SIG-M5 (cell line): ENCODE results near the gene MMP25.

Experiments used
- DNase-seq: peaks from one replicate; lab custom pipeline; 2025; lab: John Stamatoyannopoulos, UW

The MMP25 gene

GRCh38 chr16:3094289-3095027 is 48.1 kb downstream of the MMP25 start:
- no peak for DNase-seq

- no peak for DNase-seq
Observed at GRCh38 chr16:3095869-3096268, 49.5 kb downstream of the MMP25 start.

GRCh38 chr16:3096362-3096761 is 50.0 kb downstream of the MMP25 start:
- no peak for DNase-seq

DNA sequence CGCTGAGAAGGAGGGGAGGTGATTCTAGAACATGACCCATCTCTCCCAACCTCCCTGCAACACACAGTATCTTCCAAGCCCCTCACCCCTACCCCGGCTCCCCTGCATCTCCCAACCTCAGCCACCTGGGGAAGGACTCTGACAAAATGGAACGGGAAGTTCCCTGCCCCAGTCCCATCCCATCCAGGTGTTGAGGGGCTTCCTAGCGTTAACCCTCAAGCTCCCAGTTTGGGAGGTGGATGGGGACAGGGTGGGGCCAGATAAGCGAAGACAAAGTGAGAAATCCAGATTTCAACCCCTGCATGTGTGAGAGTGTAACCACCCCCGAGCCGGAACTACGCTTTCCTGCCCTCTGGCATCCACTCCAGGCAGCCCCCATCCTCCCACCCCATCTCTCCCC is 50.9 kb downstream of the MMP25 start:
- no peak for DNase-seq

- DNase-seq, result no peak
Observed at GRCh38 chr16:3098459-3099394, 52.4 kb downstream of the MMP25 start, which contains the start of gene ZSCAN10. Gene ZSCAN10, minus strand, starts transcription at chr16:3099294. Its CDS starts 6,357 bp downstream, at chr16:3092937.

- no peak for DNase-seq
Observed at GRCh38 chr16:3099395-3099731, 53.0 kb downstream of the MMP25 start.

DNA sequence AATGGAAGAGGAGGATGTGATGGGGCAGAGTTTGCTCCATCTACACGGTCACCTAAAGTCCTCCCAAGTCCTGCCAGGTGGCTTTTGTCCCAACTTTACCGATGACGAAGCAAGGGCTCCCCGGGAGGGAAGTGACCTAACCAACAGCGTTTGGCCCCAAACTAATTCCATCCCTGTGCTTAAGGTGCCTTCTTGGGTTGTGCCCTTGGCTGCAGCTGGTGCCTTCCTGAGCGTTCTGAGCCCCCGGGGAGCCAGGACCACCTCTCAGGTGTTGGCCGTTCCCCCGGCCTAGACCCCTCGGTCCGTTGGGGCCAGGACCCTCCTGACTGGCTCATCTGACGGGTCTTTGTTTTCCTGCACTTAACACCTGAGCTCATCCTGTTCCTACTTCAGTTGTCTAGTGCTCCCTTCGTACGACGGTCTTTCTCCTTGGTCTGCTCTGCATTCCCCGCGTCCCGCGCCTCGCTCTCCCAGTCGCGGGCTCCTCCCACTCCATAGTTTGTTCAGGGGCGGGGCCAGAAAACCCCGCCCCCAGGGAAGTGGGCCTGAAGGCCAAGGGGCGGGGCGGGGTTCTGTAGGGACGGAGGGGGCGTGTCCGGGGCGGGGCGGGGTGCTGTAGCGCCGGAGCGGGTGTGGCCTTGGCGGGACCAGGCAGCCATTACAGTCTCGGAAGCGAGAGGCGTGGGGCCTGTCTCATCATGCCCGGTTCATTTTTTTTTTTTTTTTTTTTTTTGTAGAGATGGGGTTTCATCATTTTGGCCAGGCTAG is 53.6 kb downstream of the MMP25 start:
- no peak for DNase-seq

- no peak for DNase-seq
Observed at GRCh38 chr16:3101018-3101840, 54.9 kb downstream of the MMP25 start.

DNA sequence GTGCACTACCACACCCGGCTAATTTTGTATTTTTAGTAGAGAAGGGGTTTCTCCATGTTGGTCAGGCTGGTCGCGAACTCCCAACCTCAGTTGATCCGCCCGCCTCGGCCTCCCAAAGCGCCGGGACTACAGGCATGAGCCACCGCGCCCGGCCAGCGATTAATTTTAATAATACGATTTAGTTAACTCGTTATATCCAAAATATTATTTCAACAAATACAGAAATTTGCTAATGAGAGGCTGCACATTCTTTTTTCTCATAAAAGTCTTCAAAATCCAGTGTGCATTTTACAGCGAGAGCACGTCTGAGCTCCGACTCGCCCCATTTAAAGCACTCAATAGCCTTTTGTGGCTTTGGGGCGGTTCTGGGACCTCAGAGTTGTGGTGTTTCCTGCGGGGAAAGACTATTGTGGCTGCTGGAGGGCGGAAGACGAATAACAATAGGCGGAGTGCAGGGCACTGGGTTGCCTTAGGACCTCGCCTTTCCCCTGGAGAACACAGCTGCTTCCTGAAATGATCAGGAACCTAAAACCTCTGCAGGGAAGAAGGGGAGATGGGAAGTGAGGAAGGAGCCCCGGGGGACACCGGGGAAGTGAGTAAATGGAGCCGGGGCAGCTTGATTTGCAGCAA is 55.6 kb downstream of the MMP25 start:
- no peak for DNase-seq

- DNase-seq, result no peak
Observed at GRCh38 chr16:3106205-3106928, 60.0 kb downstream of the MMP25 start.
